Kidney (tissue), 2 donors: ENCODE data around the gene GATA6. TPM values are rescaled to one million over a fixed set of nuclear protein-coding genes. Genes with fewer than 3 reads are reported as not detected.

Experiments
- polyA plus RNA-seq: library from polyadenylated mRNA; stranded (reverse); fragments of 350-450 nt; fragmentation: Illumina TruSeq; extraction: RNeasy Lipid Tissue Mini Kit (QIAGEN cat#74804); gene quantifications from one replicate; pipeline ENCODE4 v1.2.3, GENCODE V29; 2014; ENCODE audit warnings: low read depth, low replicate concordance; ENCODE audit not compliant: insufficient read depth
- total RNA-seq: library from RNA; stranded (reverse); fragmentation: NEBNext Ultra II Directional; extraction: Animal tissue kit (Norgen Biotek cat#: 25700); gene quantifications from one replicate; pipeline ENCODE4 v1.2.1, GENCODE V29; 2021
- donor health status: DM: yes; HTN: yes; CAD: no.

Gene GATA6
- total and polyA plus RNA-seq, 2 donors from 2014 or later = 1.7 to 10.9 TPM

Other genes with a start within 250 kb of the GATA6 start
- gene CTAGE1, start 248.3 kb downstream of the GATA6 start, total RNA-seq = not detected
- not detected for gene CTAGE1, start 248.3 kb downstream of the GATA6 start, polyA plus RNA-seq